NCI-H1930 (cell line): ENCODE measurements around the gene CEP89.
"Not testable (repeated sequence)": the region's sequence is repeated elsewhere in the genome, so short reads cannot be mapped to it uniquely, and the experiment has no call there.

ENCODE experiments used
- DNase-seq, 2 experiments: peaks; one replicate each; lab custom pipeline; 2025; lab: John Stamatoyannopoulos, UW

The CEP89 gene

GRCh38 chr19:32895384-32895783 lies 76.4 kb downstream of the CEP89 start:
- no peak for DNase-seq

- no peak for DNase-seq
These were observed 80.1 kb downstream of the CEP89 start for GRCh38 chr19:32891609-32892008.

GRCh38 chr19:32890841-32891240 lies 80.9 kb downstream of the CEP89 start:
- no peak for DNase-seq

- DNase-seq: no peak
These were observed 81.4 kb downstream of the CEP89 start for GRCh38 chr19:32890326-32890725.

- DNase-seq: no peak
These were observed 82.4 kb downstream of the CEP89 start for GRCh38 chr19:32889137-32889934.

- no peak for DNase-seq
These were observed 84.1 kb downstream of the CEP89 start for GRCh38 chr19:32887572-32888215.

GRCh38 chr19:32886241-32886640 lies 85.5 kb downstream of the CEP89 start:
- DNase-seq: no peak

- not testable (repeated sequence) for DNase-seq
These were observed 86.5 kb downstream of the CEP89 start for GRCh38 chr19:32885255-32885654.

GRCh38 chr19:32881766-32882165 lies 90.0 kb downstream of the CEP89 start:
- no peak for DNase-seq

GRCh38 chr19:32880622-32881021 lies 91.1 kb downstream of the CEP89 start:
- DNase-seq: no peak

- DNase-seq: no peak
These were observed 92.0 kb downstream of the CEP89 start for GRCh38 chr19:32879741-32880140.

GRCh38 chr19:32878988-32879387 lies 92.8 kb downstream of the CEP89 start:
- DNase-seq: no peak

- no peak for DNase-seq
These were observed 93.6 kb downstream of the CEP89 start for GRCh38 chr19:32877977-32878745.

- DNase-seq: no peak
These were observed 94.3 kb downstream of the CEP89 start for GRCh38 chr19:32877323-32877912.

- DNase-seq: no peak
These were observed 94.9 kb downstream of the CEP89 start for GRCh38 chr19:32876919-32877285.

- DNase-seq: no peak
These were observed 95.4 kb downstream of the CEP89 start for GRCh38 chr19:32876236-32876918.

GRCh38 chr19:32875428-32875827 lies 96.3 kb downstream of the CEP89 start:
- no peak for DNase-seq

- DNase-seq: no peak
These were observed 97.2 kb downstream of the CEP89 start for GRCh38 chr19:32874605-32875004.

GRCh38 chr19:32873247-32873959 lies 98.4 kb downstream of the CEP89 start:
- DNase-seq: no peak

GRCh38 chr19:32872391-32872790 lies 99.4 kb downstream of the CEP89 start:
- no peak for DNase-seq

GRCh38 chr19:32870981-32871451 lies 100.7 kb downstream of the CEP89 start:
- no peak for DNase-seq
